Right lobe of liver (tissue), 6 donors: ENCODE data around the gene DHCR24. TPM values are rescaled to one million over a fixed set of nuclear protein-coding genes. Genes with fewer than 3 reads are reported as not detected.

Source experiments
- ATAC-seq, 4 donors: fragments of 200-7000 bp; cut with Tn5 transposase; one replicate each; pipeline ENCODE4 v1.9.1; 2020; ENCODE audit warnings: mild to moderate bottlenecking in 4 of 4, moderate library complexity in 4 of 4
- DNase-seq, 3 donors: peaks; one replicate each; pipeline ENCODE4 v3.0.0-alpha.2; 2020
- H3K27ac ChIP-seq, 3 donors: fragments of 200-600 bp; one replicate each; pipeline ENCODE4 v1.8.0; 2022
- H3K27me3 ChIP-seq, 2 donors: fragments of 200-600 bp; one replicate each; pipeline ENCODE4 v1.8.0; 2022
- H3K36me3 ChIP-seq, 4 donors: fragments of 200-600 bp; sonication (generic) in 1 of 4; one replicate each; pipeline versions ENCODE4 v1.5.1 to v1.8.0; 2017 to 2022; ENCODE audit warnings: control low read depth in 1 of 4
- H3K4me1 ChIP-seq, 4 donors: fragments of 200-600 bp; sonication (generic) in 1 of 4; one replicate each; pipeline versions ENCODE4 v1.5.1 to v1.8.0; 2017 to 2022; ENCODE audit warnings: control low read depth in 1 of 4
- H3K4me3 ChIP-seq, 3 donors: fragments of 200-600 bp; one replicate each; pipeline ENCODE4 v1.8.0; 2022
- H3K9me3 ChIP-seq, 4 donors: fragments of 200-600 bp; sonication (generic) in 1 of 4; one replicate each; pipeline versions ENCODE4 v1.5.1 to v1.8.0; 2017 to 2022; ENCODE audit warnings: control low read depth in 1 of 4
- CTCF ChIP-seq, 4 donors: fragments of 200-600 bp in 3 of 4; fragments of 450-650 bp in 1 of 4; IDR thresholded peaks; one replicate each; pipeline versions ENCODE4 v1.5.1 to v1.8.0; 2016 to 2022; ENCODE audit warnings: antibody characterized with exemption in 4 of 4, mild to moderate bottlenecking in 2 of 4
- POLR2A ChIP-seq: fragments of 450-650 bp; IDR thresholded peaks from one replicate; pipeline ENCODE4 v1.6.1; 2017; ENCODE audit warnings: antibody characterized with exemption, mild to moderate bottlenecking
- WGBS: methylation state at CpG from one replicate; pipeline ENCODE4 v1.1.6; 2018; ENCODE audit warnings: low coverage, low lambda C conversion rate; ENCODE audit not compliant: insufficient coverage; ENCODE audit errors: missing lambda C conversion rate; 5-methylcytosine and 5-hydroxymethylcytosine counted together
- intact Hi-C, 2 donors: fragments of 100-400 bp; cut with DNase I; formaldehyde crosslinking; loops; one replicate each; pipeline versions ENCODE4 v1.11.2 to v1.14.1; 2022
- total RNA-seq, 6 experiments: library from RNA; depleted of rRNA in 2 of 6; stranded (reverse); fragments of >200 nt in 2 of 6; fragmentation: NEBNext Ultra II Directional in 3 of 6; extraction: Animal tissue kit (Norgen Biotek cat#: 25700) in 3 of 6; gene quantifications; one replicate each; pipeline versions ENCODE4 v1.1.0 to v1.2.4, GENCODE V29; 2016 to 2023
- donor health status: DM: no; HTN: yes; CAD: no.
- donor health status: DM: no; HTN: no; CAD: no.
- donor health status: DM: no; HTN: no; CAD: no.
- donor health status: DM: no; HTN: yes; CAD: no.
- donor health status: DM: no; HTN: yes; CAD: no.

The DHCR24 gene
- total RNA-seq, 6 experiments from 2014 or later = 319 to 1,976 (median 596) TPM

- DNase-seq (no peak), ATAC-seq (no peak)
- 100% methylated on average over 1 of the region's 1 CpG for WGBS
- Histone ChIP-seq H3K27me3 (no peaks in the 10 kb centered on the region), H3K36me3 (no peaks in the 10 kb centered on the region), H3K9me3 (no peaks in the 10 kb centered on the region), H3K4me3 (no peak overlapping the region), H3K4me1 (peaks cover 0 to 23% (median 0%) of the 10 kb centered on the region in 4 donors), H3K27ac (no peak overlapping the region)
- intact Hi-C loops = no loop called here
- TF ChIP-seq POLR2A (no peak), CTCF (IDR thresholded peaks at IDR 0.05) (no peak)
Measured at GRCh38 chr1:54931275-54931840, 44.4 kb upstream of the DHCR24 start.

- TF ChIP-seq CTCF (IDR thresholded peaks at IDR 0.05) (no peak), POLR2A (no peak)
- intact Hi-C loops = no loop called here
- peaks cover 0 to 23% (median 0%) of the 10 kb centered on the region in 4 donors for H3K4me1 ChIP-seq
Measured at GRCh38 chr1:54929700-54930099, 42.7 kb upstream of the DHCR24 start.

GRCh38 chr1:54928327-54928726, 41.3 kb upstream of the DHCR24 start:
- intact Hi-C loops = no loop called here
- H3K27ac ChIP-seq = peak overlapping the region in 1 of 3 donors; percentile 45
- DNase-seq (no peak), ATAC-seq (peak; percentile 52 to 81 (median 72))
- H3K27me3 ChIP-seq = no peaks in the 10 kb centered on the region
- no peaks in the 10 kb centered on the region for H3K9me3 ChIP-seq
- TF ChIP-seq POLR2A = no peak
- TF ChIP-seq CTCF (IDR thresholded peaks at IDR 0.05) = no peak
- H3K4me1 ChIP-seq = peaks cover 0 to 29% (median 0%) of the 10 kb centered on the region in 4 donors
- H3K36me3 ChIP-seq = no peaks in the 10 kb centered on the region
- no peak overlapping the region for H3K4me3 ChIP-seq
- no CpG with 5 or more reads among the region's 2 CpGs for WGBS

More at GRCh38 chr1:54929700-54930099, 42.7 kb upstream of the DHCR24 start:
- Histone ChIP-seq H3K36me3 (no peaks in the 10 kb centered on the region), H3K9me3 (no peaks in the 10 kb centered on the region), H3K27ac (no peak overlapping the region), H3K4me3 (no peak overlapping the region), H3K27me3 (no peaks in the 10 kb centered on the region)
- DNase-seq (no peak), ATAC-seq (no peak)

- H3K36me3 ChIP-seq = no peaks in the 10 kb centered on the region
- H3K27me3 ChIP-seq = no peaks in the 10 kb centered on the region
- peak in 2 of 4 donors; percentile 5 to 9 for ATAC-seq
- WGBS = 78% methylated on average over 8 of the region's 8 CpGs
- no peaks in the 10 kb centered on the region for H3K9me3 ChIP-seq
- H3K27ac ChIP-seq = peak overlapping the region in 1 of 3 donors; percentile 45
- no peak for DNase-seq
- TF ChIP-seq CTCF (IDR thresholded peaks at IDR 0.05) (no peak), POLR2A (no peak)
- peaks cover 0 to 34% (median 2%) of the 10 kb centered on the region in 4 donors for H3K4me1 ChIP-seq
- no peak overlapping the region for H3K4me3 ChIP-seq
- intact Hi-C loops = no loop called here
Measured at GRCh38 chr1:54927472-54928240, 40.7 kb upstream of the DHCR24 start.
